ENCODE results near the gene FLNC.
A peak's percentile ranks its signal among the peaks of the same experiment; 100 is the strongest.

Gene FLNC

GRCh38 chr7:128845475-128845874 is 15.3 kb downstream of the FLNC start:
- no peak for DNase-seq

- no peak for DNase-seq
Observed at GRCh38 chr7:128845987-128846386, 15.8 kb downstream of the FLNC start.

- DNase-seq = no peak
Observed at GRCh38 chr7:128846781-128847444, 16.7 kb downstream of the FLNC start.

GRCh38 chr7:128847721-128848211 is 17.6 kb downstream of the FLNC start:
- DNase-seq = no peak

- no peak for DNase-seq
Observed at GRCh38 chr7:128848289-128849155, 18.3 kb downstream of the FLNC start.

- no peak for DNase-seq
Observed at GRCh38 chr7:128849156-128849515, 18.9 kb downstream of the FLNC start.

GRCh38 chr7:128849804-128850490 is 19.7 kb downstream of the FLNC start:
- DNase-seq = no peak

- no peak for DNase-seq
Observed at GRCh38 chr7:128852537-128853254, 22.5 kb downstream of the FLNC start.

- no peak for DNase-seq
Observed at GRCh38 chr7:128853799-128854198, 23.6 kb downstream of the FLNC start.

- no peak for DNase-seq
Observed at GRCh38 chr7:128854396-128854795, 24.2 kb downstream of the FLNC start.

- DNase-seq = no peak
Observed at GRCh38 chr7:128855559-128855958, 25.4 kb downstream of the FLNC start.

GRCh38 chr7:128856001-128856718 is 26.0 kb downstream of the FLNC start:
- no peak for DNase-seq

GRCh38 chr7:128858380-128859231 is 28.4 kb downstream of the FLNC start:
- DNase-seq = no peak

GRCh38 chr7:128859232-128860157 is 29.3 kb downstream of the FLNC start:
- DNase-seq = no peak

GRCh38 chr7:128860158-128861073 is 30.2 kb downstream of the FLNC start:
- DNase-seq = no peak

GRCh38 chr7:128861957-128862570 is 31.9 kb downstream of the FLNC start:
- no peak for DNase-seq

GRCh38 chr7:128862571-128863432 is 32.6 kb downstream of the FLNC start, which contains the start of gene ATP6V1F:
TSS of gene ATP6V1F (plus strand) at chr7:128862856. CDS start at chr7:128862905, 49 bp downstream.
- DNase-seq = peak; percentile 91

Data from activated gamma-delta T cell (primary cell).